ENCODE data around the gene ACACA. TPM values are rescaled to one million over a fixed set of nuclear protein-coding genes. Genes with fewer than 3 reads are reported as not detected.
A peak's percentile ranks its signal among the peaks of the same experiment; 100 is the strongest.

Gene ACACA
- total RNA-seq, 4 donors from 2014 or later: 30.0 to 69.7 (median 49.9) TPM

DNA sequence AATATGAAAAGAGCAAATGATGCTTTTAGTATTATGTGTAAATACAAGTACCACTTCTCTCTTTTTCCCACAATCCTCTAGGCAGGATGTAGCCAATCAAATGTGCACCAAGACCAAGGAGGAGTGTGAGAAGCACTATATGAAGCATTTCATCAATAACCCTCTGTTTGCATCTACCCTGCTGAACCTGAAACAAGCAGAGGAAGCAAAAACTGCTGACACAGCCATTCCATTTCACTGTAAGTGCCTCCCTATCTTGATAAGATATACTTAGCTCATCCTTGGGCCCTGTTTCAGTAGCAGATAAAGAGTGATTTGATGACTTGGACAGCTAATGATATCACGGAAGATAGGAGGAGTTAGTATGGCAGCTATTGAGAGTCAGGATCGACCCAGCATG is 33.8 kb upstream of the ACACA start:
- Histone ChIP-seq H3K4me1 (no peaks in the 10 kb centered on the region), H3K36me3 (peaks cover 0 to 91% (median 4%) of the 10 kb centered on the region in 3 donors), H3K9me3 (no peaks in the 10 kb centered on the region), H3K4me3 (no peak overlapping the region), H3K27ac (no peak overlapping the region), H3K27me3 (no peaks in the 10 kb centered on the region)
- TF ChIP-seq POLR2A (IDR thresholded peaks at IDR 0.05): no peak
- TF ChIP-seq, protein P1, sequence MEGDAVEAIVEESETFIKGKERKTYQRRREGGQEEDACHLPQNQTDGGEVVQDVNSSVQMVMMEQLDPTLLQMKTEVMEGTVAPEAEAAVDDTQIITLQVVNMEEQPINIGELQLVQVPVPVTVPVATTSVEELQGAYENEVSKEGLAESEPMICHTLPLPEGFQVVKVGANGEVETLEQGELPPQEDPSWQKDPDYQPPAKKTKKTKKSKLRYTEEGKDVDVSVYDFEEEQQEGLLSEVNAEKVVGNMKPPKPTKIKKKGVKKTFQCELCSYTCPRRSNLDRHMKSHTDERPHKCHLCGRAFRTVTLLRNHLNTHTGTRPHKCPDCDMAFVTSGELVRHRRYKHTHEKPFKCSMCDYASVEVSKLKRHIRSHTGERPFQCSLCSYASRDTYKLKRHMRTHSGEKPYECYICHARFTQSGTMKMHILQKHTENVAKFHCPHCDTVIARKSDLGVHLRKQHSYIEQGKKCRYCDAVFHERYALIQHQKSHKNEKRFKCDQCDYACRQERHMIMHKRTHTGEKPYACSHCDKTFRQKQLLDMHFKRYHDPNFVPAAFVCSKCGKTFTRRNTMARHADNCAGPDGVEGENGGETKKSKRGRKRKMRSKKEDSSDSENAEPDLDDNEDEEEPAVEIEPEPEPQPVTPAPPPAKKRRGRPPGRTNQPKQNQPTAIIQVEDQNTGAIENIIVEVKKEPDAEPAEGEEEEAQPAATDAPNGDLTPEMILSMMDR (IDR thresholded peaks at IDR 0.05): no peak
- no peak for TF ChIP-seq EP300 (IDR thresholded peaks at IDR 0.05)
- no peak for DNase-seq (ENCODE audit: low spot score in 2 of 2)
- 90 to 98% methylated on average over 2 of the region's 2 CpGs for WGBS, 2 donors

DNA sequence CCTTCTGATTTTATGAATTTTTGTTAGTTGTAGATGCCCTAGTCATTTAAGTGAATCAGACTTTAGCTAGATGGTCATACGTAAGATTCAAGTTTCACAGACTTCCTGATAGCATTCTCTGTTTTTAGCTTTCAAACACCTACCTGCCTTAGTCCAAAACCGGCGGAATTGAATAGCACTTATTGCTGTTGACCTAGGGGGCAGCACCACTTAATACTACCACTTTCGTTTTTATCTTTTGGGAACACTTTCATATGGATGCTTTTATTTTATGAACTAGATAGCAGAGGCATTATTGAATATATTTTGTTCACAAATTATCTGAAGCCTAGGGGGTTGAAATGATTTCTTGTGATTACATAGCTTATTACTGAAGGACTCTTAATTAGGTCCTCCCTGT is 31.5 kb upstream of the ACACA start:
- no peak for DNase-seq (ENCODE audit: low spot score in 2 of 2)
- Histone ChIP-seq H3K36me3 (peaks cover 0 to 73% (median 4%) of the 10 kb centered on the region in 3 donors), H3K4me3 (no peak overlapping the region), H3K27me3 (no peaks in the 10 kb centered on the region), H3K27ac (no peak overlapping the region), H3K4me1 (no peaks in the 10 kb centered on the region), H3K9me3 (no peaks in the 10 kb centered on the region)
- TF ChIP-seq EP300 (IDR thresholded peaks at IDR 0.05): no peak
- TF ChIP-seq, protein P1 (IDR thresholded peaks at IDR 0.05): no peak
- TF ChIP-seq POLR2A (IDR thresholded peaks at IDR 0.05): no peak
- 77 to 80% methylated on average over 4 of the region's 4 CpGs for WGBS, 2 donors

DNA sequence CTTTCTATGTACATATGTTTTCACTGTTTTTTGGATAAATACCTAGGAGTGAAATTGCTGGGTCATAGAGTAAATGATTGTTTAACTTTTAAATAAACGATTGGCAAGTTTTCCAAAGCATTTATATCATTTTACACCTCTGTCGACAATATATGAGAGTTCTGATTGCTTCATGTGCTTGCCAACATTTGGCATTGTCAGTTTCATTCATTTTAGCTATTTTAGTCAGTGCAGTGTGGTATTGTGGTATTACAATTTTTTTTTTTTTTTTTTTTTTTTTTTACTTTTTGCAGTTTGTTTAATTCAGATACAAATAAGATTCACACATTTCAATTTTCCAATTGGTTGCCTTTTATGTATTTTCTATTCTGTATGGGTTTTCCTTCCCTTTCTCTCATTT is 26.0 kb upstream of the ACACA start:
- WGBS, 2 donors: 96 to 99% methylated on average over 2 of the region's 2 CpGs
- H3K27me3 ChIP-seq: no peaks in the 10 kb centered on the region
- H3K4me1 ChIP-seq: peaks cover 0 to 14% (median 0%) of the 10 kb centered on the region in 4 donors
- no peak overlapping the region for H3K27ac ChIP-seq
- no peak overlapping the region for H3K4me3 ChIP-seq
- peaks cover 0 to 57% (median 4%) of the 10 kb centered on the region in 3 donors for H3K36me3 ChIP-seq
- no peak for DNase-seq (ENCODE audit: low spot score in 2 of 2)
- TF ChIP-seq EP300 (IDR thresholded peaks at IDR 0.05) (no peak), POLR2A (IDR thresholded peaks at IDR 0.05) (no peak)
- TF ChIP-seq, protein P1 (IDR thresholded peaks at IDR 0.05): no peak
- no peaks in the 10 kb centered on the region for H3K9me3 ChIP-seq

DNA sequence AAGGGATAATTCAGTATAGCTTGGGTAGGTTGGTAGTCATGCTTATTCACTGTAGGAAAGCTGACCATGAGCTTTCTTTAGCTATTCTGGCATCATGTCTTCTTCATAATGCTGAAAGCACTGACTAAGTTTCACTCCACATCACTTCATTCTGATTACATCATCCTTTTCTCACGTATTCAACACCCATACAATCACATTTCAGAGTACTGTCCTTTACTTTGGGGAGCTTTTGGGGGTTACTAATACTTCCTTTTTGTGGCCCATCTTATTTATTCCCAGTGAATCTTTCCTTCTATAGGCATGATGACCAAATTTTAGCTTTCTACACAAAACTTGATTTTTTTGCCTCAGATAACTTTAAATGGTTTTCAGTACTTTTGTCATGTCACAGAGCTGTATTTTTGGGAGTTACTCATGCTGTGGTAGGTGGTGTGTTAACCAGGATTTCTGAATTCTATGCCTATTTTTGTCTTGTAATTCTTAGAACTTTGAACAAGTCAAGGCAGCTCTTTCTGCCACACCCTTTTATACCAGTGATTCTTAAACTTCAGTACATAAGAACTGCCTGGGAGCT is 23.5 kb upstream of the ACACA start:
- Histone ChIP-seq H3K4me3 (no peak overlapping the region), H3K27me3 (no peaks in the 10 kb centered on the region), H3K4me1 (peaks cover 0 to 14% (median 0%) of the 10 kb centered on the region in 4 donors), H3K36me3 (peaks cover 0 to 62% (median 4%) of the 10 kb centered on the region in 3 donors), H3K27ac (peak overlapping the region in 2 of 4 donors; percentile 3 to 20), H3K9me3 (no peaks in the 10 kb centered on the region)
- TF ChIP-seq POLR2A (IDR thresholded peaks at IDR 0.05) (no peak), EP300 (IDR thresholded peaks at IDR 0.05) (no peak)
- TF ChIP-seq, protein P1 (IDR thresholded peaks at IDR 0.05): no peak
- 21 to 23% methylated on average over 1 of the region's 1 CpG for WGBS, 2 donors
- no peak for DNase-seq (ENCODE audit: low spot score in 2 of 2)

DNA sequence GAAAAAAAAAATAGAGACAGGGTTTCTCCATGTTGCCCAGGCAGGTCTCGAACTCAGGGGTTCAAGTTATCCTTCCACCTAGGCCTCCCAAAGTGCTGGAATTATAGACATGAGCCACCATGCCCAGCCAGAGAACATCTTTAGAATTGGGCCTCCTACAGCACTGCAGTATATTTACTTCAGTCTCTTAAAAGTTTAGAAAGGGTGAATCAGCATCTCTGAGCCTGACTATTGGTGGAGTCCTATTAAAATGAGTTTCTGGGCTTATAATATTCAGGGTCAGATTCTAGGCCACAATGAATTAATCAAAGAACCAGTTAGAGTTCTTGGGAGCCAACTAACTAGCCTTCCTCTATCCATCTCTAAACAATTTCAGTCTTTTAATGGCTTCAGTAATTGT is 22.8 kb upstream of the ACACA start:
- Histone ChIP-seq H3K4me1 (peaks cover 0 to 14% (median 0%) of the 10 kb centered on the region in 4 donors), H3K4me3 (no peak overlapping the region), H3K27ac (no peak overlapping the region), H3K9me3 (no peaks in the 10 kb centered on the region), H3K27me3 (no peaks in the 10 kb centered on the region), H3K36me3 (peaks cover 0 to 69% (median 4%) of the 10 kb centered on the region in 3 donors)
- TF ChIP-seq POLR2A (IDR thresholded peaks at IDR 0.05) (no peak), EP300 (IDR thresholded peaks at IDR 0.05) (no peak)
- TF ChIP-seq, protein P1 (IDR thresholded peaks at IDR 0.05): no peak
- WGBS, 2 donors: 85 to 94% methylated on average over 1 of the region's 1 CpG
- DNase-seq (ENCODE audit: low spot score in 2 of 2): no peak

Measured in tibial nerve (tissue), 4 donors.